Measurements from ENCODE around the gene NR4A2. TPM values are rescaled to one million over a fixed set of nuclear protein-coding genes. Genes with fewer than 3 reads are reported as not detected.

Gene NR4A2
- polyA plus RNA-seq, 1 experiment, result 0.93 TPM

- CTCF ChIA-PET, result interaction anchor here (1.3 to 7.7 kb wide), 2 partner anchors 256 to 862 kb away, joined by 3 to 159 read pairs; no protein-coding TSS in a partner anchor
- POLR2A ChIA-PET, result no interaction called here
- H3K27ac ChIP-seq (ENCODE audit: low read depth, low read length), result peak overlapping the region; percentile 94
- TF ChIP-seq, protein P1, sequence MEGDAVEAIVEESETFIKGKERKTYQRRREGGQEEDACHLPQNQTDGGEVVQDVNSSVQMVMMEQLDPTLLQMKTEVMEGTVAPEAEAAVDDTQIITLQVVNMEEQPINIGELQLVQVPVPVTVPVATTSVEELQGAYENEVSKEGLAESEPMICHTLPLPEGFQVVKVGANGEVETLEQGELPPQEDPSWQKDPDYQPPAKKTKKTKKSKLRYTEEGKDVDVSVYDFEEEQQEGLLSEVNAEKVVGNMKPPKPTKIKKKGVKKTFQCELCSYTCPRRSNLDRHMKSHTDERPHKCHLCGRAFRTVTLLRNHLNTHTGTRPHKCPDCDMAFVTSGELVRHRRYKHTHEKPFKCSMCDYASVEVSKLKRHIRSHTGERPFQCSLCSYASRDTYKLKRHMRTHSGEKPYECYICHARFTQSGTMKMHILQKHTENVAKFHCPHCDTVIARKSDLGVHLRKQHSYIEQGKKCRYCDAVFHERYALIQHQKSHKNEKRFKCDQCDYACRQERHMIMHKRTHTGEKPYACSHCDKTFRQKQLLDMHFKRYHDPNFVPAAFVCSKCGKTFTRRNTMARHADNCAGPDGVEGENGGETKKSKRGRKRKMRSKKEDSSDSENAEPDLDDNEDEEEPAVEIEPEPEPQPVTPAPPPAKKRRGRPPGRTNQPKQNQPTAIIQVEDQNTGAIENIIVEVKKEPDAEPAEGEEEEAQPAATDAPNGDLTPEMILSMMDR (IDR thresholded peaks at IDR 0.05; ENCODE audit: low read depth, low read length), result no peak
- H3K4me3 ChIP-seq (ENCODE audit: low read depth, low read length), result peak overlapping the region; percentile 79
- peaks cover 6% of the 10 kb centered on the region; the same call in 1 of the 2 replicates for H3K9me3 ChIP-seq (ENCODE audit: control insufficient read depth, insufficient read depth, low read length)
- no peak for DNase-seq (ENCODE audit: low read depth, low spot score)
- H3K27me3 ChIP-seq (ENCODE audit: control insufficient read depth, insufficient read depth, low read length), result peaks cover 4% of the 10 kb centered on the region
Measured at GRCh38 chr2:156331572-156332283, 793 bp downstream of the NR4A2 start.

DNA sequence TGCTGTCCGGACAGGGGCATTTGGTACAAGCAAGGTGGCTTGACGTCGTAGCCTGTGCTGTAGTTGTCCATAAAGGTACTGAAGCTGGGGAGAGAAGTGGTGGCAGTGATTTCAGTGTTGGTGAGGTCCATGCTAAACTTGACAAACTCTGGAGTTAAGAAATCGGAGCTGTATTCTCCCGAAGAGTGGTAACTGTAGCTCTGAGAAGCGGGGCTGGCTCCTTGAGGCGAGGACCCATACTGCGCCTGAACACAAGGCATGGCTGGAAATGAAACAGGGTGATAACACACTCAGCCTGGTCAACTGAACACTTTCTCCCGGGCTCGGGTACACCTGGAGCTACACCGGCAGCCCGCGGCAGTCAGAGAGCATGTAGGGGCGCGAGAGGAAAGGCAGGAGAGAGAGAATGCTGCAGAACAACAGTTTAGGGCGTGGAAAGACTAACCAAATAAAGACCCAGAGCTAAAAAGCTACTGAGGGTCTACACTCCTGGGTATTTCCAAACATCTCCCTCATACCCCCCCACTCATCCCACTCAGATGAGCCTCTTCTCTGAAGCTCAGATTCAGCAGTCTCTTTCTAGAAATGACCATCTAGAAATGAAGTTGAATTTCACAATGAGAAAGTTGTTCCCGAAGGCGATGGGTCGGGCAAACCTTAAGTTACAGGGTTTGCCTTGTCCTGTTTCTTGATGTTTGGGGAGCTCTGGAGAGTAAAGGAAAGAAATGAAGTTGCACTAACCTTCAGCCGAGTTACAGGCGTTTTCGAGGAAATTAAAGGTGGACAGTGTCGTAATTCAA is 2.4 kb downstream of the NR4A2 start:
- ChIA-PET CTCF (interaction anchor here (0.6 to 7.7 kb wide), 3 partner anchors 258 to 972 kb away, joined by 3 to 159 read pairs (median 3); no protein-coding TSS in a partner anchor), POLR2A (no interaction called here)
- H3K9me3 ChIP-seq (ENCODE audit: control insufficient read depth, insufficient read depth, low read length), result peaks cover 6% of the 10 kb centered on the region; the same call in 1 of the 2 replicates
- H3K27me3 ChIP-seq (ENCODE audit: control insufficient read depth, insufficient read depth, low read length), result peaks cover 4% of the 10 kb centered on the region
- no peak for DNase-seq (ENCODE audit: low read depth, low spot score)
- H3K27ac ChIP-seq (ENCODE audit: low read depth, low read length), result no peak overlapping the region
- TF ChIP-seq, protein P1 (IDR thresholded peaks at IDR 0.05; ENCODE audit: low read depth, low read length), result no peak
- H3K4me3 ChIP-seq (ENCODE audit: low read depth, low read length), result no peak overlapping the region

DNA sequence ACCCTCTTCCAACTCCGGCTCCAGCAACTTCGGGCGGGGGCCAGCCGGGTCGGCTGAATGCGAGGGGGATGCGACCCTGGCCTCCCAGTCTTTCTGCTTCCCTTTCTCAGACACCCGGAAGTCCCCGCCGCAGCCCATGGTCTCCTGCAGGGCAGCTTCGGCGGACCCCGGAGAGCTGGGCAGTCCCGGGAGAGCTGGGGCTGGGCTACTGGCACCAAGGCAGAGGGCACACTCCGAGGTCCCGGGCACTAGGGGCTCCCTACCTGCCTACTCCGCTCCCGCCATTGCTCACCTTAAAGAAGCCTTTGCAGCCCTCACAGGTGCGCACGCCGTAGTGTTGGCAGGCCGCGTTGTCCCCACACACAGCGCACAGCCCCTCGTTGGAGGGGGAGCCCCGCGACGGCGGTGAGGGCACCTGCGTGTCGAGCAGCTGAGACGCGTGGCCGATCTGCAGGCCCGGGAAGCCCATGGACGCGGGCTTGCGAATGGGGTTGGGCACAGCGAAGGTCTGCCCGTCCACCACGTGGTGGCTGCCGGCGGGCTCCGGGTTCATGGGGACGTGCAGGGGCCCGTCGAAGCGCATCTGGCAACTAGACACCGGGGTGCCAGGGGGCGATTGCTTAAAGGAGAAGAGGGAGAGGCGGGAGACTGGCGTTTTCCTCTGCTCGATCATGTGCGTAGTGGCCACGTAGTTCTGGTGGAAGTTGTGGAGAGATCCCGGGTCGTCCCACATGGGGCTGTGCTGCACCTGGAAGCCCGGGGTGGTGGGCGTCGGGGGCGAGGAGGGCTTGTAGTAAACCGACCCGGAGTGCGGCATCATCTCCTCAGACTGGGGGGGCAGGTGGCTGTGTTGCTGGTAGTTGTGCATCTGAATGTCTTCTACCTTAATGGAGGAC is 3.2 kb downstream of the NR4A2 start:
- Histone ChIP-seq H3K27ac (ENCODE audit: low read depth, low read length) (no peak overlapping the region), H3K27me3 (ENCODE audit: control insufficient read depth, insufficient read depth, low read length) (peaks cover 4% of the 10 kb centered on the region), H3K9me3 (ENCODE audit: control insufficient read depth, insufficient read depth, low read length) (peaks cover 6% of the 10 kb centered on the region; the same call in 1 of the 2 replicates), H3K4me3 (ENCODE audit: low read depth, low read length) (no peak overlapping the region)
- no peak for DNase-seq (ENCODE audit: low read depth, low spot score)
- CTCF ChIA-PET, result interaction anchor here (7.7 kb wide), 1 partner anchor 259 kb away, joined by 159 read pairs; no protein-coding TSS in a partner anchor
- POLR2A ChIA-PET, result no interaction called here
- TF ChIP-seq, protein P1 (IDR thresholded peaks at IDR 0.05; ENCODE audit: low read depth, low read length), result no peak

DNA sequence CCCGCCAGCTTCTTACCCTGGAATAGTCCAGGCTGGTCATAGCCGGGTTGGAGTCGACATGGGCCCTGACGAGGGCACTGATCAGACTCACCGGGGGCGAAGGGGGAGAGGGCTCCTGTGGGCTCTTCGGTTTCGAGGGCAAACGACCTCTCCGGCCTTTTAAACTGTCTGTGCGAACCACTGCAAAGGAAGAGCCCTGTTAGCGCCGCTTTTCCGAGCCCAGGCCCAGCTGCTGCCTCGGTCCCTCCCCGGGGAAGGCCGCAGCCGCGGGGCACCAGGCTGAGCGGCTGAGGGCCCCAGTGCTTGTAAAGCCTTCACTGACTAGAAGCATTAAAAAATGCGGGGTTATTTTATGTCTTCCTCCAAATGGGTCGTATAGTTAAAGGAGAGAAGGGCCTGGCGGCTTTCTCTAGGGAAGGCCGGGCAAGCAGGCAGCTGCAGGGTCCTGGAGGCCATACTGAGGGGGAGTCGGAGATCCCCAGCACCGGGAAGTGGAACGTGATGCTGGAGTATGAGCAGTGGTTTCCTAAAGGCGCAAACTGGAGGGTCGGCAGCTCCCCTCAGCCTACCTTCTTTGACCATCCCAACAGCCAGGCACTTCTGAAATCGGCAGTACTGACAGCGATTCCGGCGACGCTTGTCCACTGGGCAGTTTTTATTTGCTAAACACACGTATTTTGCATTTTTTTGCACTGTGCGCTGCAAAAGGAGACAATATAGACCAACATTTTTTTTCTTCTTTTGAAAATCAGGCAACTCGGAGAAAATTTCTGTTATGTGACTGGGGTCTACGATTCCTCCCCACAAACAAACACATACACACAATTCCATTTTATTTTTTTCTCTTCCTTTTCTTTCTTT is 4.5 kb downstream of the NR4A2 start:
- CTCF ChIA-PET, result interaction anchor here (7.7 kb wide), 1 partner anchor 260 kb away, joined by 159 read pairs; no protein-coding TSS in a partner anchor
- H3K27me3 ChIP-seq (ENCODE audit: control insufficient read depth, insufficient read depth, low read length), result peaks cover 4% of the 10 kb centered on the region

More for the DNA sequence above, 4.5 kb downstream of the NR4A2 start:
- no peak for DNase-seq (ENCODE audit: low read depth, low spot score)
- Histone ChIP-seq H3K9me3 (ENCODE audit: control insufficient read depth, insufficient read depth, low read length) (peaks cover 6% of the 10 kb centered on the region; the same call in 1 of the 2 replicates), H3K27ac (ENCODE audit: low read depth, low read length) (no peak overlapping the region), H3K4me3 (ENCODE audit: low read depth, low read length) (no peak overlapping the region)
- TF ChIP-seq, protein P1 (IDR thresholded peaks at IDR 0.05; ENCODE audit: low read depth, low read length), result no peak
- POLR2A ChIA-PET, result no interaction called here
